Measurements from ENCODE around the gene MEX3C. TPM values are rescaled to one million over a fixed set of nuclear protein-coding genes. Genes with fewer than 3 reads are reported as not detected.

Gene MEX3C
- total RNA-seq (ENCODE audit: low replicate concordance), result 67.5 and 94.7 TPM in 2 replicates

DNA sequence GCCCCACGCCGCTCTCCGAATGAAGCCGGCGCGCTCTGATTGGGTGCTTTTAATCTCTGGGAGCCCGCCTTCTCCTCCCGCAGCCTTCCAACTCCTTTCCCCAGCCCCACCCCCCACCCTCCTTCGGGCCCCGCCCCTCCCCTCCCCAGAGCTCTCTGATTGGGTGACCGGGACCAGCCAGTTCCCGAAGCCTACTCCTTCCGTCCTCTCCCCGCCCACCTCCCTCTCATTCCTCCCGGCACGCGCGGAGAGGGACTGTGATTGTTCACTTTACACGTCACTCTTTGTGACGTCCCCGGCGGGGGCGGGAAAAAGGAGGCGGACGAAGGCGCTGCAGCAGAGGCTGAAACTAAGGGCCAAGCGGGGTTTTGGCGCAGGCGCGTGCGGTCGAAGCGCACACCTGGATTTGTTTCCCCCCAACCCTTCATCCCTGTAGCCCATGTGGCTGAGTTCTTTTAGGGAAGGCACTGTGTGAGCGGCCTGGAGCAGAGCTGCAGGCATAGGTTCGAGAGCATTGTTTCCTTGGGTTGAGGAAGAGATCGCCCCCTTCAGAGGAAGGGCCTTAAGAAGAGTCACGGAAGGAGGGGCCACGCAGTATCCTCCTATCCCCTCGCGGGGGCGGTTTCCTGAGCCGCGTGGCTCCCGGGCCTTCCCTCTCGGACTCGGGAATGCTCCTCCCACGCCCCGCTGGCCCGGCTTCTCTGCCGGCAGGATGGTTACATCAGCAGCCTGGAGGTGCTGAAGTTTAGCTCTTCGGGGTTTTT is at the start of gene MEX3C:
MEX3C (minus strand) TSS at position 21 of the 764 bp plus-strand sequence. CDS start 361 bp downstream, outside the sequence.
- Histone ChIP-seq H3K9ac (peak within 1 kb of the TSS; percentile 89), H4K20me1 (ENCODE audit: low read depth) (peaks cover 25% of the 10 kb centered on the region), H3K4me3 (peak within 1 kb of the TSS; percentile 83), H3K79me2 (ENCODE audit: low read depth) (peaks cover 41% of the 10 kb centered on the region), H3K27me3 (no peaks in the 10 kb centered on the region), H3K36me3 (no peaks in the 10 kb centered on the region), H3K4me2 (peak within 1 kb of the TSS; percentile 87), H3F3A (ENCODE audit: low read depth) (peaks cover 26% of the 10 kb centered on the region), H3K9me3 (ENCODE audit: low read depth) (no peaks in the 10 kb centered on the region), H2AFZ (replicated peaks) (peak within 1 kb of the TSS; percentile 75), H3K4me1 (peaks cover 21% of the 10 kb centered on the region), H3K27ac (peak within 1 kb of the TSS; percentile 95)
- Mint-ChIP-seq H3K27ac (peak within 1 kb of the TSS; percentile 96), H3K27me3 (ENCODE audit: insufficient read depth, low read depth) (peaks cover 8% of the 10 kb centered on the region), H3K36me3 (peaks cover 14% of the 10 kb centered on the region), H3K4me3 (peak within 1 kb of the TSS; percentile 98), H3K9me3 (peaks cover 2% of the 10 kb centered on the region), H3K4me1 (peaks cover 16% of the 10 kb centered on the region)
- peak; percentile 99 for DNase-seq (ENCODE audit: low spot score)
- TF ChIP-seq, protein P1, sequence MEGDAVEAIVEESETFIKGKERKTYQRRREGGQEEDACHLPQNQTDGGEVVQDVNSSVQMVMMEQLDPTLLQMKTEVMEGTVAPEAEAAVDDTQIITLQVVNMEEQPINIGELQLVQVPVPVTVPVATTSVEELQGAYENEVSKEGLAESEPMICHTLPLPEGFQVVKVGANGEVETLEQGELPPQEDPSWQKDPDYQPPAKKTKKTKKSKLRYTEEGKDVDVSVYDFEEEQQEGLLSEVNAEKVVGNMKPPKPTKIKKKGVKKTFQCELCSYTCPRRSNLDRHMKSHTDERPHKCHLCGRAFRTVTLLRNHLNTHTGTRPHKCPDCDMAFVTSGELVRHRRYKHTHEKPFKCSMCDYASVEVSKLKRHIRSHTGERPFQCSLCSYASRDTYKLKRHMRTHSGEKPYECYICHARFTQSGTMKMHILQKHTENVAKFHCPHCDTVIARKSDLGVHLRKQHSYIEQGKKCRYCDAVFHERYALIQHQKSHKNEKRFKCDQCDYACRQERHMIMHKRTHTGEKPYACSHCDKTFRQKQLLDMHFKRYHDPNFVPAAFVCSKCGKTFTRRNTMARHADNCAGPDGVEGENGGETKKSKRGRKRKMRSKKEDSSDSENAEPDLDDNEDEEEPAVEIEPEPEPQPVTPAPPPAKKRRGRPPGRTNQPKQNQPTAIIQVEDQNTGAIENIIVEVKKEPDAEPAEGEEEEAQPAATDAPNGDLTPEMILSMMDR (IDR thresholded peaks at IDR 0.05), result peak; percentile 39
- no peak for TF ChIP-seq EZH2phosphoT487 (IDR thresholded peaks at IDR 0.05)
- TF ChIP-seq EZH2 (IDR thresholded peaks at IDR 0.05), result no peak

DNA sequence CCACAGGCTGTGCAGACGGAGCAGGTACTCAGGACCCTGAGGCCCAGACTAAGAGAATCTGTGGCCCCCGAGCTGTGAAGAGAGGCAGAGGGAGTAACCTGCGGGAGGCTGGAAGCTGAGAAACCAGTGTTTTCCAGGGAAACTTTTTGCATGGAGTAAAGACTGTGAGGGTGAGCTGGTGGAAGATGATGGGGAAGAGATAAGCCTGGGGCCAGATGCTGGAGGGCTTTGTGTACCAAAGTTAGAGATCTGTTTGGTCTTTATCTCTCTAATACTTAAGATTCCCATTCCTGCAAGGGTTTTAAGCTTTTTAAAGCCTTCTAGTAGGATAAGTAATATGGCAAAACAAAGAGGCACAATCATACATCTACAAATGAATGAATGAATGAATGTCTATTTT is 43.7 kb upstream of the MEX3C start:
- H3K4me2 ChIP-seq, result no peak overlapping the region
- no peak overlapping the region for H2AFZ ChIP-seq (replicated peaks)
- H3K27ac ChIP-seq, result no peak overlapping the region
- no peaks in the 10 kb centered on the region for H3F3A ChIP-seq (ENCODE audit: low read depth)
- Mint-ChIP-seq H3K4me3 (no peak overlapping the region), H3K27ac (no peak overlapping the region), H3K9me3 (no peaks in the 10 kb centered on the region), H3K27me3 (ENCODE audit: insufficient read depth, low read depth) (peaks cover 4% of the 10 kb centered on the region), H3K36me3 (no peaks in the 10 kb centered on the region), H3K4me1 (no peaks in the 10 kb centered on the region)
- H3K36me3 ChIP-seq, result no peaks in the 10 kb centered on the region
- no peak for TF ChIP-seq EZH2 (IDR thresholded peaks at IDR 0.05)
- TF ChIP-seq, protein P1 (IDR thresholded peaks at IDR 0.05), result no peak
- no peak for TF ChIP-seq EZH2phosphoT487 (IDR thresholded peaks at IDR 0.05)
- H3K4me1 ChIP-seq, result no peaks in the 10 kb centered on the region
- H3K9me3 ChIP-seq (ENCODE audit: low read depth), result no peaks in the 10 kb centered on the region
- H3K4me3 ChIP-seq, result no peak overlapping the region
- no peaks in the 10 kb centered on the region for H3K27me3 ChIP-seq
- H3K79me2 ChIP-seq (ENCODE audit: low read depth), result no peaks in the 10 kb centered on the region
- no peaks in the 10 kb centered on the region for H4K20me1 ChIP-seq (ENCODE audit: low read depth)
- DNase-seq (ENCODE audit: low spot score), result no peak
- no peak overlapping the region for H3K9ac ChIP-seq

DNA sequence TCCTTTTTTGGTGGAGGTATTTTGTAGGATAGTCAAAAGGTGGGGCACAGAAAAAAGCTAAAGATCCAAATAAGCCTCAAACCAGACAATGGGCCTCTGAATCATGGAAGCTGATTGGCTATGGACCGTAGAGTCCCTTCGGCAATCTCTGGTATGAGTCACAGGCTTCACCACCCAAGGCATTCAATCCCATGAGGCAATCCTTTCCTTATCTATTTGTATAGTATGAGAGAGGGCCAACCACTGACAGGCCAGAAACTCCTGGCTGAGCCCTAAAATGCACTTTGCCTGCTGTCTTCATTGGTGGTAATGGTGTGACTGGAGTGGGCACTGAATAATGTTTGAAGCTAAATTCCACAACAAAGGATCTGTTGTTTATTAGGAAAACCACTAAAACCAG is 38.7 kb upstream of the MEX3C start:
- Mint-ChIP-seq H3K4me1 (peaks cover 13% of the 10 kb centered on the region), H3K27ac (no peak overlapping the region), H3K9me3 (no peaks in the 10 kb centered on the region), H3K27me3 (ENCODE audit: insufficient read depth, low read depth) (peaks cover 7% of the 10 kb centered on the region), H3K4me3 (no peak overlapping the region), H3K36me3 (no peaks in the 10 kb centered on the region)
- H3F3A ChIP-seq (ENCODE audit: low read depth), result no peaks in the 10 kb centered on the region
- H3K9me3 ChIP-seq (ENCODE audit: low read depth), result no peaks in the 10 kb centered on the region
- no peak overlapping the region for H3K4me3 ChIP-seq
- no peaks in the 10 kb centered on the region for H3K36me3 ChIP-seq
- no peaks in the 10 kb centered on the region for H4K20me1 ChIP-seq (ENCODE audit: low read depth)
- no peak for TF ChIP-seq EZH2 (IDR thresholded peaks at IDR 0.05)
- TF ChIP-seq, protein P1 (IDR thresholded peaks at IDR 0.05), result no peak
- TF ChIP-seq EZH2phosphoT487 (IDR thresholded peaks at IDR 0.05), result no peak
- no peaks in the 10 kb centered on the region for H3K79me2 ChIP-seq (ENCODE audit: low read depth)
- no peak overlapping the region for H2AFZ ChIP-seq (replicated peaks)
- H3K27me3 ChIP-seq, result no peaks in the 10 kb centered on the region
- H3K4me1 ChIP-seq, result peaks cover 4% of the 10 kb centered on the region
- no peak overlapping the region for H3K9ac ChIP-seq
- H3K27ac ChIP-seq, result no peak overlapping the region
- DNase-seq (ENCODE audit: low spot score), result no peak
- no peak overlapping the region for H3K4me2 ChIP-seq
